ENCODE data around the gene PLIN1.

The PLIN1 gene

GRCh38 chr15:89633585-89633984, 45.6 kb downstream of the PLIN1 start:
- H3K27me3 Mint-ChIP-seq: peaks cover 0 to 31% of the 10 kb centered on the region in 2 donors
- H3K4me1 Mint-ChIP-seq (ENCODE audit: low read depth in 2 of 2): no peaks in the 10 kb centered on the region
- no peak overlapping the region for H3K27ac Mint-ChIP-seq
- no peaks in the 10 kb centered on the region for H3K9me3 Mint-ChIP-seq
- ATAC-seq (replicated peaks): no peak
- no peak for DNase-seq
- H3K36me3 Mint-ChIP-seq (ENCODE audit: insufficient read depth): peaks cover 3% of the 10 kb centered on the region
- H3K4me3 Mint-ChIP-seq: no peak overlapping the region

GRCh38 chr15:89632563-89633430, 46.4 kb downstream of the PLIN1 start:
- no peaks in the 10 kb centered on the region for H3K9me3 Mint-ChIP-seq
- no peaks in the 10 kb centered on the region for H3K4me1 Mint-ChIP-seq (ENCODE audit: low read depth in 2 of 2)
- peaks cover 3% of the 10 kb centered on the region for H3K36me3 Mint-ChIP-seq (ENCODE audit: insufficient read depth)
- ATAC-seq (replicated peaks) (no peak), DNase-seq (no peak)
- H3K27me3 Mint-ChIP-seq: peaks cover 0 to 31% of the 10 kb centered on the region in 2 donors
- no peak overlapping the region for H3K27ac Mint-ChIP-seq
- H3K4me3 Mint-ChIP-seq: no peak overlapping the region

GRCh38 chr15:89631902-89632264, 47.3 kb downstream of the PLIN1 start:
- H3K36me3 Mint-ChIP-seq (ENCODE audit: insufficient read depth): peaks cover 3% of the 10 kb centered on the region
- no peaks in the 10 kb centered on the region for H3K9me3 Mint-ChIP-seq
- ATAC-seq (replicated peaks) (no peak), DNase-seq (no peak)
- no peak overlapping the region for H3K4me3 Mint-ChIP-seq
- no peaks in the 10 kb centered on the region for H3K4me1 Mint-ChIP-seq (ENCODE audit: low read depth in 2 of 2)
- H3K27me3 Mint-ChIP-seq: peaks cover 0 to 31% of the 10 kb centered on the region in 2 donors
- H3K27ac Mint-ChIP-seq: no peak overlapping the region

- Mint-ChIP-seq H3K36me3 (ENCODE audit: insufficient read depth) (peaks cover 3% of the 10 kb centered on the region), H3K27me3 (peaks cover 0 to 31% of the 10 kb centered on the region in 2 donors), H3K4me3 (no peak overlapping the region), H3K9me3 (no peaks in the 10 kb centered on the region), H3K4me1 (ENCODE audit: low read depth in 2 of 2) (no peaks in the 10 kb centered on the region), H3K27ac (no peak overlapping the region)
- no peak for DNase-seq
- no peak for ATAC-seq (replicated peaks)
Measured at GRCh38 chr15:89630974-89631901, 47.9 kb downstream of the PLIN1 start.

- Mint-ChIP-seq H3K4me3 (no peak overlapping the region), H3K36me3 (ENCODE audit: insufficient read depth) (peaks cover 3% of the 10 kb centered on the region), H3K4me1 (ENCODE audit: low read depth in 2 of 2) (no peaks in the 10 kb centered on the region), H3K27me3 (peaks cover 0 to 31% of the 10 kb centered on the region in 2 donors), H3K9me3 (no peaks in the 10 kb centered on the region), H3K27ac (no peak overlapping the region)
- DNase-seq: no peak
- no peak for ATAC-seq (replicated peaks)
Measured at GRCh38 chr15:89630260-89630659, 48.9 kb downstream of the PLIN1 start.

- Mint-ChIP-seq H3K27me3 (peaks cover 0 to 31% of the 10 kb centered on the region in 2 donors), H3K36me3 (ENCODE audit: insufficient read depth) (peaks cover 3% of the 10 kb centered on the region), H3K4me1 (ENCODE audit: low read depth in 2 of 2) (no peaks in the 10 kb centered on the region), H3K27ac (no peak overlapping the region), H3K9me3 (no peaks in the 10 kb centered on the region), H3K4me3 (no peak overlapping the region)
- ATAC-seq (replicated peaks) (no peak), DNase-seq (no peak)
Measured at GRCh38 chr15:89629829-89630228, 49.3 kb downstream of the PLIN1 start.

- H3K27me3 Mint-ChIP-seq: peaks cover 0 to 27% of the 10 kb centered on the region in 2 donors
- H3K27ac Mint-ChIP-seq: no peak overlapping the region
- no peaks in the 10 kb centered on the region for H3K4me1 Mint-ChIP-seq (ENCODE audit: low read depth in 2 of 2)
- DNase-seq (no peak), ATAC-seq (replicated peaks) (no peak)
- H3K9me3 Mint-ChIP-seq: no peaks in the 10 kb centered on the region
- H3K36me3 Mint-ChIP-seq (ENCODE audit: insufficient read depth): peaks cover 3% of the 10 kb centered on the region
- no peak overlapping the region for H3K4me3 Mint-ChIP-seq
Measured at GRCh38 chr15:89628806-89629715, 50.1 kb downstream of the PLIN1 start.

GRCh38 chr15:89628301-89628700, 50.9 kb downstream of the PLIN1 start:
- H3K27ac Mint-ChIP-seq: no peak overlapping the region
- H3K4me3 Mint-ChIP-seq: no peak overlapping the region
- DNase-seq: no peak
- no peaks in the 10 kb centered on the region for H3K4me1 Mint-ChIP-seq (ENCODE audit: low read depth in 2 of 2)
- peaks cover 3% of the 10 kb centered on the region for H3K36me3 Mint-ChIP-seq (ENCODE audit: insufficient read depth)
- peaks cover 0 to 20% of the 10 kb centered on the region in 2 donors for H3K27me3 Mint-ChIP-seq
- H3K9me3 Mint-ChIP-seq: no peaks in the 10 kb centered on the region
- ATAC-seq (replicated peaks): no peak

GRCh38 chr15:89627256-89627970, 51.8 kb downstream of the PLIN1 start:
- H3K9me3 Mint-ChIP-seq: no peaks in the 10 kb centered on the region
- H3K36me3 Mint-ChIP-seq (ENCODE audit: insufficient read depth): peaks cover 3% of the 10 kb centered on the region
- no peak overlapping the region for H3K4me3 Mint-ChIP-seq
- peaks cover 0 to 11% of the 10 kb centered on the region in 2 donors for H3K27me3 Mint-ChIP-seq
- H3K27ac Mint-ChIP-seq: no peak overlapping the region
- H3K4me1 Mint-ChIP-seq (ENCODE audit: low read depth in 2 of 2): no peaks in the 10 kb centered on the region
- ATAC-seq (replicated peaks) (no peak), DNase-seq (no peak)

- DNase-seq: no peak
Measured at GRCh38 chr15:89625716-89626115, 53.5 kb downstream of the PLIN1 start.

GRCh38 chr15:89623165-89623564, 56.0 kb downstream of the PLIN1 start:
- no peaks in the 10 kb centered on the region for H3K4me1 Mint-ChIP-seq (ENCODE audit: low read depth in 2 of 2)
- no peak overlapping the region for H3K27ac Mint-ChIP-seq
- no peak overlapping the region for H3K4me3 Mint-ChIP-seq
- ATAC-seq (replicated peaks) (no peak), DNase-seq (no peak)
- no peaks in the 10 kb centered on the region for H3K36me3 Mint-ChIP-seq (ENCODE audit: insufficient read depth)
- no peaks in the 10 kb centered on the region for H3K9me3 Mint-ChIP-seq
- no peaks in the 10 kb centered on the region for H3K27me3 Mint-ChIP-seq

More at GRCh38 chr15:89625716-89626115, 53.5 kb downstream of the PLIN1 start:
- peak overlapping the region in 1 of 2 donors; percentile 63 for H3K27ac Mint-ChIP-seq
- H3K4me1 Mint-ChIP-seq (ENCODE audit: low read depth in 2 of 2): no peaks in the 10 kb centered on the region
- no peaks in the 10 kb centered on the region for H3K27me3 Mint-ChIP-seq
- ATAC-seq (replicated peaks): no peak
- no peaks in the 10 kb centered on the region for H3K9me3 Mint-ChIP-seq
- H3K36me3 Mint-ChIP-seq (ENCODE audit: insufficient read depth): peaks cover 3% of the 10 kb centered on the region
- no peak overlapping the region for H3K4me3 Mint-ChIP-seq

- no peaks in the 10 kb centered on the region for H3K9me3 Mint-ChIP-seq
Measured at GRCh38 chr15:89621547-89621946, 57.6 kb downstream of the PLIN1 start.

More at GRCh38 chr15:89621547-89621946, 57.6 kb downstream of the PLIN1 start:
- DNase-seq (no peak), ATAC-seq (replicated peaks) (no peak)
- Mint-ChIP-seq H3K4me3 (no peak overlapping the region), H3K36me3 (ENCODE audit: insufficient read depth) (no peaks in the 10 kb centered on the region), H3K27me3 (no peaks in the 10 kb centered on the region), H3K27ac (no peak overlapping the region), H3K4me1 (ENCODE audit: low read depth in 2 of 2) (no peaks in the 10 kb centered on the region)
